HUES6 (cell line): Measurements from ENCODE around the gene CUL3.
"Not testable (repeated sequence)": the region's sequence is repeated elsewhere in the genome, so short reads cannot be mapped to it uniquely, and the experiment has no call there.

Source experiments
- H3K27ac ChIP-seq: 2 replicates; pipeline ENCODE4 v1.7.0; 2013; ENCODE audit warnings: low read depth, mild to moderate bottlenecking, low read length, inconsistent platforms
- H3K27me3 ChIP-seq: 2 replicates; pipeline ENCODE4 v1.6.1; 2013; ENCODE audit warnings: low read length; ENCODE audit not compliant: control insufficient read depth, insufficient read depth
- H3K36me3 ChIP-seq: 2 replicates; pipeline ENCODE4 v1.6.1; 2013; ENCODE audit warnings: low read length; ENCODE audit not compliant: control insufficient read depth, insufficient read depth
- H3K4me1 ChIP-seq: 2 replicates; pipeline ENCODE4 v1.6.1; 2013; ENCODE audit warnings: low read length; ENCODE audit not compliant: control insufficient read depth, insufficient read depth
- H3K4me3 ChIP-seq: 2 replicates; pipeline ENCODE4 v1.5.1; 2013; ENCODE audit warnings: low read depth, low read length
- H3K9ac ChIP-seq: one replicate; pipeline ENCODE4 v1.6.1; 2013; ENCODE audit warnings: mild to moderate bottlenecking, low read length
- H3K9me3 ChIP-seq: 2 replicates; pipeline ENCODE4 v1.6.1; 2013; ENCODE audit warnings: low read depth, low read length; ENCODE audit not compliant: control insufficient read depth, insufficient read depth

The CUL3 gene

DNA sequence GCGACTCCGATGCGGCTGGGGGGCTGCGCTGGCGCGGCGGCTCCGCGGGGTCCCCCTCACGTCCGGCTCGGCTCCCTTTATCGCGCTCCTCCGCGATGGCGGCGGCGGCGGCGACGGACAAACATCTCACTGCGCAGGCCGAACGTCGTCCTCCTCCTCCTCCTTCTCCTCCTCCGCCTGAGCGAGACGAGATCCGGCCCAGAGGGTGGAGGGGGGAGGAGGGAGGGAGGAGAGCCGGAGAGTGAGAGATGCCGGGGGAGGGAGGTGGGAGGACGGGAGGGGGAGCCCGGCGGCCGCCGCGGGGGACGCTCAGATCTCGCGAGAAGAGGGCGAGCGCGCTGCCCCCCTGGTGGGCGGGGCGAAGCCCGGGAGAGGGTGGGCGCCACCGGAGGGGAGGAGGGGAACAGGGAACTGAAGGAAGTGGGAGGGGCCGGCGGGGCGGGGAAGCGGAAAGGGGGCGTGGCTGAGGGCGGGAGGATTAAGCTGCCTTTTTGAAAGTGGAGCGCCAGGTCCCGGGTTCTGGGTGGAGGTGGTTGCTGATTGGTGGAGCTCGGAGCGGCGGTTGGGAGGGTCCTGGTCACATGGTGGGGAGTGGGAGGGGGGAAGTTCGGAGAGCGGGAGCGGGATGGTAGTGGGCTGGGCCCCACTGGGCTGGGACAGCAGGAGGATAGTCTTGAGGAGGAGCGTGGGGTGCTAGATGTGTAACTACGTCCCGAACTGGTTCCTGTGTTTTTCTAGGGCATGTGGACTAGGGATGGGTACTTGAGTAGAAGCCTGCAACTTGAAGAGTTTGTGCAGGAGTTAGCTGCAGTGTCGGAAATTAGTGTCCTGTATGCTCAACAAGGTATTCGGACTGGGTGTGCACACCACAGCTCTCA lies at the start of gene CUL3:
Gene CUL3, minus strand, starts transcription at position 153 of the 878 bp plus-strand sequence. CDS start 354 bp downstream, outside the sequence.
- peak within 1 kb of the TSS; percentile 94 for H3K4me3 ChIP-seq
- peak within 1 kb of the TSS; percentile 74; the same call in 1 of the 2 replicates for H3K27ac ChIP-seq
- peaks cover 9% of the 10 kb centered on the region for H3K4me1 ChIP-seq
- H3K9ac ChIP-seq, result peak within 1 kb of the TSS; percentile 97
- H3K9me3 ChIP-seq, result no peaks in the 10 kb centered on the region
- no peaks in the 10 kb centered on the region for H3K27me3 ChIP-seq
- peaks cover 15% of the 10 kb centered on the region; the same call in 1 of the 2 replicates for H3K36me3 ChIP-seq

DNA sequence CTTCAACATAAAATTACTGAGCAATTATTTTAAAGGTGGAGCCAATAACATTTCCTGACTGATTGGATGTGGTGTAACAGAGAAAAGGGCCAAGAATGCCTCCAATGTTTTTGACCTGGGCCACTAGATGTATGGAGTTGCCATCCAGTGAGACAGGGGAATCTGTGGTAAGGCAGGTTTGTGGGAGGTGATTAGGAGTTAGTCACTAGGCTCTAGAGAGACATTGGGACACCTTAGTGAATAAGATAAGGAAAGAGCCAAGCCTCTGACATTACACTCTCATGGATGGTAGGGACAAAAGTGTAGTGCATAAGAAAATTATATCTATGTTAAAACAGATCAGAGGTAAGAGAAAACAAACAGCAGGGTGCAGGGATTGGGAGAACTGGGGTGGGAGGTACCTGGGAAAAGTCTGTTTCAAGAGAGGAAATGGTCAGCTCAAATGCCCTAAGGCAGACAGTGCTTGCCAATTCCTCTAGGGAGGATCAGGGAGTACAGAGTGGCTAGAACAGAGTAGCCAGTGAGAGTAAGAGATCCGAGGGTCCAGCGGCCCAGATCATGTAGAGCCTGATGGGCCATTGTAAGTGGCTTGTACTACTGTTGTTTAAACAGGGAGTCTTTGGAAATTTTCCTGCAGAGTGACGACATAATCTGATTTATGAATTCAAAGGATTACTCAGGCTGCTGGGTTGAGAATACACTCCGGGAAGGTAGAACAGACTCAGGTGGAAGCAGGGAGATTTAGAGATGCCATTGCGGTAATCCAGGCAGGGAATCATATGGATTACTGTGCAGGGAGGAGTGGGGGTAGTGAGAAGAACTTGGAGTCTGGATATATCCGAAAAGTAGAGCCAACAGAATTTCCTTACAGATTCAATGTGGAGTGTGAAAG lies 45.7 kb upstream of the CUL3 start:
- Histone ChIP-seq H3K9me3 (no peaks in the 10 kb centered on the region; the same call in 1 of the 2 replicates), H3K4me1 (0 out of 2 replicates have a peak, but pooled peaks cover 6% of the 10 kb centered on the region), H3K27ac (no peak overlapping the region), H3K36me3 (no peaks in the 10 kb centered on the region), H3K9ac (no peak overlapping the region), H3K4me3 (no peak overlapping the region), H3K27me3 (no peaks in the 10 kb centered on the region)

DNA sequence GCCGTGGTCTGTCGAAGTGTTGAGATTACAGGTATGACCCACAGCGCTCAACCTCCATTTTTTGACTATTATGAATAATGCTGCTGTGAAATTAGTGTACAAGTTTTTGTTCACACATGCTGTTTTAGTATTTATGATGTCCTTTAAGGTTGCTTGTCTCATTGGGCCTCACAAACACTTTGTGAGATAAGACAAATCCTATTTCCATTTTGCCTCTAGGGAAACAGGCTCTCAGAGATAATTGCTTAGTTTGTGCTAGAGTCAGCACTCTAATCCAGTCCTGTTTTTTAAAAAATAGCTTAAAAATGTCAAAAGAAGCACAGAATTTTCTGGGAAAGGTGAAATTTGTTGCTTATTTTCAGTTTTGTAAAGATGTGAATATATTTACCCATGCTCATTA lies 43.3 kb upstream of the CUL3 start:
- Histone ChIP-seq H3K27me3 (no peaks in the 10 kb centered on the region), H3K9me3 (no peaks in the 10 kb centered on the region), H3K27ac (no peak overlapping the region), H3K4me3 (no peak overlapping the region), H3K36me3 (no peaks in the 10 kb centered on the region), H3K4me1 (0 out of 2 replicates have a peak, but pooled peaks cover 6% of the 10 kb centered on the region), H3K9ac (no peak overlapping the region)

DNA sequence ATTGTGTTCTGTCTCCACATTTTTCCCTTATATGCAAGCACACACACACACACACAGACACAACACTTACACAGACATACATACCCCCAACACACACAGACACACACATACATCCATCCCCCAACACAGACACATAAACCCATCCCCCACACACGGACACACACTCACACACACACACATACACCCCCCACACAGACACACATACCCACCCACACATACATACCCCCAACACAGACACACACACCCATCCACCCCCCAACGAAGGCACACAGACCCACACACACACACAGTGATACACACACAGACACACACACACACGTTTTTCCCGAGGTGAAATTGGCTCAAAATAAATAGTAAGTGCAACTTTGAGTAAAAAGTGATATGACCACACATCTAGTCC lies 41.6 kb upstream of the CUL3 start:
- Histone ChIP-seq H3K9ac (no peak overlapping the region), H3K4me1 (0 out of 2 replicates have a peak, but pooled peaks cover 6% of the 10 kb centered on the region), H3K27ac (no peak overlapping the region), H3K9me3 (no peaks in the 10 kb centered on the region), H3K36me3 (no peaks in the 10 kb centered on the region), H3K27me3 (no peaks in the 10 kb centered on the region), H3K4me3 (no peak overlapping the region)

DNA sequence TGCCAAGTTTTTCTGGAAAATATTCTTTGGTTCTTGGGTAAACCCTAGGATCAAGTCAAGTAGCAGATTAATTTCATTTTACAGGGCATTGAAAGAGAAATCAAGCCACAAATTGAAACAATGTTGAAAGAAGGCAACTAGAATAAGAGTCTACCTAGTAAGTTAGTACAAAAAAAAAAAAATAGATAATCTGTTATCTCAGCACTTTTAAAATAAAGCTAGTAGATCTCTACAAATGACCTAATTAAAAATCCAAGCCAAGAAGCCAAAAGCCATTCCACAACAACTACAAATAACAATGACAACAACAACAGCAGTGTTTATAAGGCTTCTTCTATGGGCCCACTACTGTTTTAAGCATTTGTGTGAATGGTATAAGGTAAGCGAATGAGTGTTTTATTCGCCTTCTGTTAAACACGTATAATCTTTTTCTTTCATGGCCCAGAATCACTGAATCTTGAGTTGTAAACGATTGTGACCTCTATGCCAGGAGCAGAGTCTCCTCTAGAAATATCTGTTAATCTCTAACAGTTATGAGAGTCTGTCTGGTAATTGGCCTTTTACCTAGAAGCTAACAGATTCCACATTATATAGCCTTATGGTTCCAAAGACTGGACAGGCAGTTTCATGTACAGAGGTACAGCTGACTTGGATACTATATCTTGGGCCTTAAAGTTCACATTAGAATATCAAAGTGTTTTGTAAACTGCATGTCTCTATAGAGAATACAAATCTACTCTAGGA lies 28.6 kb upstream of the CUL3 start:
- Histone ChIP-seq H3K9me3 (no peaks in the 10 kb centered on the region), H3K4me1 (no peaks in the 10 kb centered on the region), H3K27me3 (no peaks in the 10 kb centered on the region)

DNA sequence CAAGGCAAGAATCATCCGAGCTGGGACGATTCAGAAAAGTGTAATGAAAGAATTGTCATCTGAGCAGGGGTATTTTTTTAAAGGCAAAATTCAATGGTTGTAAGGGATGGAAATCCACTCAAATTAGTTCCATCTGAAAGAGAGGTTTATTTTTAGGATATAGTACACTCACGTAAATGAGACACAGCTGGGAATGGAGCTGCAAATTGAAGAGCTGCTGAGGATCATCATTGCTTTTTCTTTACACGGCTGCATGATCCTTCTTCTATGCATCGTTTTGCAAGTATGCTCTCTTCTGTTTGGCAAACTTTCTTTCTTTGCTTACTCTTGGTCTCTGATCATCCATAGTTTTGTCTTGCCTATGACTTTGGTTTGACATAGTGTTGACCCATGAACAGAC lies 27.4 kb upstream of the CUL3 start:
- H3K4me3 ChIP-seq, result no peak overlapping the region
- no peaks in the 10 kb centered on the region for H3K36me3 ChIP-seq
- no peaks in the 10 kb centered on the region for H3K27me3 ChIP-seq
- no peaks in the 10 kb centered on the region for H3K4me1 ChIP-seq
- H3K9me3 ChIP-seq, result no peaks in the 10 kb centered on the region
- H3K27ac ChIP-seq, result no peak overlapping the region
- H3K9ac ChIP-seq, result no peak overlapping the region

More for the DNA sequence above, 28.6 kb upstream of the CUL3 start:
- H3K36me3 ChIP-seq, result no peaks in the 10 kb centered on the region
- no peak overlapping the region for H3K27ac ChIP-seq
- no peak overlapping the region for H3K4me3 ChIP-seq
- no peak overlapping the region for H3K9ac ChIP-seq

DNA sequence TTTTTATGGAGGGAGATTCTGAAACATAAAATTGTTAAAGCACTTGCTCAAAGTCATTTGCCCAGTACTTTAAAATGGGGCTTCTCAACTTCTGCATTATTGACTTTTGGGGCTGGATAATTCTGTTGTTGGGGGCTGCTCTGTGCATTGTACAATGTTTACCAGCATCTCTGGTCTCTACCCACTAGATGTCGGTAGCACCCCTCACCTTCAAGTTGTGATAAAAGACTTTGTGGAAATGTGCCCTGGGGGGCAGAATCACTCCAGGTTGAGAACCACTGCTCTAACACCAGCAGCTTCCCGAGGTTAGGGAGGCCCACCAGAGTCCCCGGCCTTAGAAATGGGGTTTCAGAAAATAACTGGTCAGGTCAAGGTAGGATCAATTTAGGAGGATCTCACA lies 26.8 kb upstream of the CUL3 start:
- H3K9me3 ChIP-seq, result no peaks in the 10 kb centered on the region
- no peak overlapping the region for H3K9ac ChIP-seq
- no peaks in the 10 kb centered on the region for H3K4me1 ChIP-seq
- H3K27me3 ChIP-seq, result no peaks in the 10 kb centered on the region
- H3K4me3 ChIP-seq, result no peak overlapping the region
- H3K27ac ChIP-seq, result no peak overlapping the region
- no peaks in the 10 kb centered on the region for H3K36me3 ChIP-seq

DNA sequence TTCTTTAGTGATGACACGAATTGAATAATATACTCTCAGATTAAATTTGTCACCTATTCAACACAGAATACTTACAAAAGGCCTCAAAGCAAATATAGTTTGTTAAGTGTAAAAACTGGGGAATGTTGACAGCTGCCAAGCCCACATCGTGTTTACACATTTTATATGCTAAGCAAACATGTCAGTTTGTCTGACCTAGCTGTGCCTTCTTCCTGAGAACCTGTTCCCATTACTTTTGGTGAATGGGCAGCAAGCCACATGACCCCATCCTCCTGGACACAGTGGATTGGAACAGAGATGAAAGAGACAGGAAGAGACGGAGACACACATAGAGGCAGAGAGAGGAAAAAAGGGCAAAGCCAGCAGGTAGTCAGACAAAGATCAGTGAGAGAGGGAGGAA lies 22.9 kb upstream of the CUL3 start:
- H3K36me3 ChIP-seq, result no peaks in the 10 kb centered on the region
- H3K9ac ChIP-seq, result no peak overlapping the region
- no peaks in the 10 kb centered on the region for H3K4me1 ChIP-seq
- no peak overlapping the region for H3K4me3 ChIP-seq
- no peak overlapping the region for H3K27ac ChIP-seq
- no peaks in the 10 kb centered on the region for H3K27me3 ChIP-seq
- H3K9me3 ChIP-seq, result no peaks in the 10 kb centered on the region

DNA sequence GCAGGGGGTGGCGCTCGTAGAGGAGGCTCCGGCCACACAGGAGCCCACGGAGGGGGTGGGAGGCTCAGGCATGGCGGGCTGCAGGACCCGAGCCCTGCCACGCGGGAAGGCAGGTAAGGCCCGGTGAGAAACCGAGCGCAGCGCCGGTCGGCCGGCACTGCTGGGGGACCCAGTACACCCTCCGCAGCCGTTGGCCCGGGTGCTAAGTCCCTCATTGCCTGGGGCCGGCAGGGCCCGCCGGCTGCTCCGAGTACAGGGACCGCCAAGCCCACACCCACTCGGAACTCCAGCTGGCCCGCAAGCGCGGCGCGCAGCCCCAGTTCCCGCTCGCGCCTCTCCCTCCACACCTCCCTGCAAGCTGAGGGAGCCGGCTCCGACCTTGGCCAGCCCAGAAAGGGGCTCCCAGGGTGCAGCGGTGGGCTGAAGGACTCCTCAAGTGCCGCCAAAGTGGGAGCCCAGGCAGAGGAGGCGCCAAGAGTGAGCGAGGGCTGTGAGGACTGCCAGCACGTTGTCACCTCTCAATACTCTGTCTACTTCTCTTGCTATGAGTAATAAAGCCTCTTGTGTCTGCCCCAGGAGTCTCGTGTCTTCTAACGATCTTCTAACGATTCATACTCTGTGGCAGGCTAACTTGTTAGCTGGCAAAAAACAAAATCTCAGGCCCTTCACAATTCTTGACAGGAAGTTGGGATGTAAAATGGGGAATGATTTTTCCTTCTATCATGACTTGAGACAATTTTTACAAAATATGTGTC lies 18.8 kb upstream of the CUL3 start:
- not testable (repeated sequence) for H3K9me3 ChIP-seq, H3K4me1 ChIP-seq, H3K27ac ChIP-seq, H3K36me3 ChIP-seq, H3K9ac ChIP-seq, H3K27me3 ChIP-seq, H3K4me3 ChIP-seq

DNA sequence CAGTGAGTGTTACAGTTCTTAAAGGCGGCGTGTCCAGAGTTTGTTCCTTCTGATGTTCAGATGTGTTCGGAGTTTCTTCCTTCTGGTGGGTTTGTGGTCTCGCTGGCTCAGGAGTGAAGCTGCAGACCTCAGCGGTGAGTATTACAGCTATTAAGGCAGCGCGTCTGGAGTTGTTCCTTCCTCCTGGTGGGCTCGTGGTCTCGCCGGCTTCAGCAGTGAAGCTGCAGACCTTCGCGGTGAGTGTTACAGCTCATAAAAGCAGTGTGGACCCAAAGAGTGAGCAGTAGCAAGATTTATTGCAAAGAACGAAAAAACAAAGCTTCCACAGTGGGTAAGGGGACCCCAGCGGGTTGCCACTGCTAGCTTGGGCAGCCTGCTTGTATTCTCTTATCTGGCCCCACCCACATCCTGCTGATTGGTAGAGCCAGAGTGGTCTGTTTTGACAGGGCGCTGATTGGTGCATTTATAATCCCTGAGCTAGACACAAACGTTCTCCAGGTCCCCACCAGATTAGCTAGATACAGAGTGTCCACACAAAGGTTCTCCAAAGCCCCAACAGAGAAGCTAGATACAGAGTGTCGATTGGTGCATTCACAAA lies 17.7 kb upstream of the CUL3 start:
- H3K9me3 ChIP-seq, H3K4me1 ChIP-seq, H3K4me3 ChIP-seq, H3K27me3 ChIP-seq, H3K36me3 ChIP-seq, H3K27ac ChIP-seq, H3K9ac ChIP-seq: not testable (repeated sequence)
